NCI-H226 (cell line): ENCODE data around the gene EED.
"Not testable (repeated sequence)": the region's sequence is repeated elsewhere in the genome, so short reads cannot be mapped to it uniquely, and the experiment has no call there.

ENCODE experiments used
- DNase-seq: peaks from one replicate; pipeline ENCODE4 v3.0.0-alpha.2; 2015

The EED gene

GRCh38 chr11:86292912-86293616 lies 48.5 kb downstream of the EED start:
- no peak for DNase-seq

DNA sequence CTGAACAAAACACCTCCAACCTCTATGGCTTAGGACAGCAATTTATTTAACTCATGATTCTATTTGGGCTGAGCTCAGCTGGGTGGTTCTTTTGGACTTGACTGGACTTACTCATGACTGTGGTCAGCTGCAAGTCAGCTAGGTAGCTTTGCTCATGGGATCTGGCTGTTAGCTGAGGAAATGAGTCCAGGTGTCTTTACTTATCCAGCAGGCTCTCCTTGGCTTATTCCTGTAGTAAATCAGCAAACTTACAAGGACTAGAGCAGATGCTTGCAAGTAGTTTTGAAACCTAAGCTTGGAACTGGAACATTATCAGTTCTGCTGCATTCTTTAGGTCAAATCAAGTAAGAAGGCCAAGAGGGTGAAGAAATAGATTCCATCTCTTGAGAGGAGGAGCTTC lies 49.5 kb downstream of the EED start:
- no peak for DNase-seq

GRCh38 chr11:86301742-86302091 lies 57.2 kb downstream of the EED start:
- no peak for DNase-seq

DNA sequence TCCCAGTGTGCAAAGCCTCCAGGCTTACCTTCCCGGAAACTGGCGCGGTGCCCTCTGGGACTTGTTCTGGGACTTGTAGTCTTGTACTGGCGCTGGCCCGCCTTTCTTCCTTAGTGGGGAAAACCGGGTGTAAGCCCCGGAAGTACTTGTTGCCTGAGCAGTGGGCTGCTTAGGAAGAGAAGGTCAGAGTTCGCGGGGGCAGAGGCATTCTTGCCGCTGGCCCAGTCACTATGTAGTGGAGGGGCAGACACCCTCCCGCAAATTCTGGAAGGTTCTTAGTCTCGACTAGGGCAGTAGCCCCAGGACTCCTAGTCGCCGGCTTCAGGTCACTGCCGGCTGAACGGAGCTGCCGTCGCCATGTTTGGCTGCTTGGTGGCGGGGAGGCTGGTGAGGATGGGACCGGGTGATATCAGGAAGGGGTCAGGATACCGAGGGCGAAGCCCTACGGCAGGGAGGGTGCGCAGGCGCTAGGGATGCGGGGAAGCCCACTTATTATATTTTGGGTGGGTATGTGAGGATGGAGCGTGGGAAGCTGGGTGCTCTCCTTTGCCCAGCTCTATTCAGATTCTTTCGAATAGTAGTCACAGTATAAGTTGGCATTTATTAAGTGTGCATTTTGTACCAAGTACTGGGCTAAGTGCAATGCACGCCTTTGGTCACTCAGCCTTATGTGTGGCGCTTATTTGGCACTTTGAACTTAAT lies 57.7 kb downstream of the EED start, which contains the start of gene HIKESHI:
Gene HIKESHI, plus strand, starts transcription at position 149 of the 702 bp plus-strand sequence. Its CDS starts 209 bp downstream, at position 358.
- DNase-seq: peak; percentile 98

- DNase-seq: no peak
These were observed 58.7 kb downstream of the EED start for GRCh38 chr11:86303257-86303656.

GRCh38 chr11:86308710-86309109 lies 64.2 kb downstream of the EED start:
- DNase-seq: not testable (repeated sequence)

GRCh38 chr11:86313793-86314192 lies 69.2 kb downstream of the EED start:
- no peak for DNase-seq

DNA sequence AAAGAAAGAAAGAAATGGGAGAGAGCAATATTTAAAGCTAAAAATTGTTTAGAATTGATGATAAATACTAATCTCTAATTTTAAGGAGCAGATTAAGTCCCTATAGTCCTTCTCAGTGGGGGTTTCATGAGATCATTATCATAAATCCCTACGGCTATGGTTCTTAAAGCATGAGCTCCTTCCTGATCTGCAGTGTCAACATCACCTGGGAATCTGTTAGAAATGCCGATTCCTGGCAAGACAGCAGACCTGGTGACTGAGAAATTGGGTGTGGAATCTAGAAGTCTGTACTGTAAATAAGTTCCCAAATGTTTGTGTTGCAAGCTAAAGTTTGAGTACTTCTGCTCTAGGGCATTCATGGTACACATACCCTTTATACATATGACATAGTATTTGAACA lies 70.1 kb downstream of the EED start:
- no peak for DNase-seq
